SK-N-SH (cell line): ENCODE results near the gene TMPRSS9. TPM values are rescaled to one million over a fixed set of nuclear protein-coding genes. Genes with fewer than 3 reads are reported as not detected.

Experiments
- polyA plus RNA-seq, 3 experiments: library from polyadenylated mRNA; depleted of rRNA; stranded (reverse); fragments of >200 nt; gene quantifications; 2 replicates each; pipeline ENCODE4 v1.2.3, GENCODE V29; 2012

TMPRSS9 gene
- polyA plus RNA-seq, 1 of the 3 experiments (the other 2 are of a cell fraction): not detected

Other genes starting within 250 kb of the TMPRSS9 start
- gene AP3D1, start 208.7 kb upstream of the TMPRSS9 start, polyA plus RNA-seq (2012; rRNA removed): 79.7 and 127 TPM in 2 replicates
- 3.6 and 5.0 TPM in 2 replicates for gene DOT1L, start 196.3 kb upstream of the TMPRSS9 start, polyA plus RNA-seq (2012; rRNA removed)
- 128 and 151 TPM in 2 replicates for gene PLEKHJ1, start 123.9 kb upstream of the TMPRSS9 start, polyA plus RNA-seq (2012; rRNA removed)
- 35.0 and 55.8 TPM in 2 replicates for gene SF3A2, start 123.4 kb upstream of the TMPRSS9 start, polyA plus RNA-seq (2012; rRNA removed)
- gene AMH, start 110.9 kb upstream of the TMPRSS9 start, polyA plus RNA-seq (2012; rRNA removed): 16.0 and 18.1 TPM in 2 replicates
- 0.76 and 0.88 TPM in 2 replicates for gene JSRP1, start 103.8 kb upstream of the TMPRSS9 start, polyA plus RNA-seq (2012; rRNA removed)
- gene PEAK3, start 78.1 kb upstream of the TMPRSS9 start, polyA plus RNA-seq (2012; rRNA removed): not detected in 2 replicates
- gene LINGO3, start 52.1 kb upstream of the TMPRSS9 start, polyA plus RNA-seq (2012; rRNA removed): not detected in 2 replicates
- gene LSM7, start 31.7 kb upstream of the TMPRSS9 start, polyA plus RNA-seq (2012; rRNA removed): 1,077 and 1,193 TPM in 2 replicates
- 48.5 and 58.1 TPM in 2 replicates for gene SPPL2B, start 31.6 kb upstream of the TMPRSS9 start, polyA plus RNA-seq (2012; rRNA removed)
- gene TIMM13, start 67.3 kb downstream of the TMPRSS9 start, polyA plus RNA-seq (2012; rRNA removed): 76.0 and 76.9 TPM in 2 replicates
- gene LMNB2, start 96.7 kb downstream of the TMPRSS9 start, polyA plus RNA-seq (2012; rRNA removed): 106 and 116 TPM in 2 replicates
- 54.0 and 67.6 TPM in 2 replicates for gene GADD45B, start 115.9 kb downstream of the TMPRSS9 start, polyA plus RNA-seq (2012; rRNA removed)